Thoracic aorta (tissue), 2 donors: Measurements from ENCODE around the gene MARCHF9. TPM values are rescaled to one million over a fixed set of nuclear protein-coding genes. Genes with fewer than 3 reads are reported as not detected.

Source experiments
- ATAC-seq: fragments of 150-250 bp; one replicate; pipeline ENCODE4 v1.8.0; 2017; ENCODE audit warnings: low read depth; ENCODE audit not compliant: insufficient number of reproducible peaks, low FRiP score
- DNase-seq: peaks from one replicate; pipeline ENCODE4 v3.0.0-alpha.2; 2020; ENCODE audit warnings: low spot score
- H3K27ac ChIP-seq, 2 donors: fragments of 200-600 bp; sonication (generic); 1 replicate in 1 of 2; 2 replicates in 1 of 2; pipeline ENCODE4 v1.5.1; 2016; ENCODE audit warnings: mild to moderate bottlenecking in 2 of 2, moderate library complexity in 2 of 2
- H3K27me3 ChIP-seq: fragments of 200-600 bp; sonication (generic); replicated peaks from 2 replicates; pipeline ENCODE4 v1.6.0; 2016; ENCODE audit warnings: mild to moderate bottlenecking; ENCODE audit not compliant: insufficient read depth
- H3K36me3 ChIP-seq: fragments of 200-600 bp; sonication (generic); one replicate; pipeline ENCODE4 v1.5.1; 2016
- H3K4me1 ChIP-seq, 2 donors: fragments of 200-600 bp; sonication (generic); 1 replicate in 1 of 2; 2 replicates in 1 of 2; pipeline versions ENCODE4 v1.5.1 to v1.6.0; 2016; ENCODE audit warnings: low read depth in 2 of 2, mild to moderate bottlenecking in 1 of 2; ENCODE audit not compliant: control insufficient read depth in 1 of 2
- H3K4me3 ChIP-seq: fragments of 200-600 bp; sonication (generic); 2 replicates; pipeline ENCODE4 v1.5.1; 2016; ENCODE audit warnings: mild to moderate bottlenecking
- H3K9me3 ChIP-seq: fragments of 200-600 bp; sonication (generic); 2 replicates; pipeline ENCODE4 v1.5.1; 2016
- CTCF ChIP-seq: fragments of 200-600 bp; sonication (generic); IDR thresholded peaks from one replicate; pipeline ENCODE4 v1.5.1; 2019; ENCODE audit warnings: antibody characterized with exemption
- total RNA-seq, 2 donors: library from RNA; depleted of rRNA; stranded (reverse); fragments of >200 nt; gene quantifications; one replicate each; pipeline versions ENCODE4 v1.1.0 to v1.2.3, GENCODE V29; 2016

The MARCHF9 gene
- total RNA-seq, 2 donors from 2014 or later: 8.8 to 11.2 TPM

GRCh38 chr12:57741844-57742738 lies 12.8 kb upstream of the MARCHF9 start:
- Histone ChIP-seq H3K4me3 (peak overlapping the region; percentile 55), H3K27me3 (peaks cover 8% of the 10 kb centered on the region), H3K27ac (no peak overlapping the region), H3K9me3 (no peaks in the 10 kb centered on the region), H3K36me3 (peaks cover 3% of the 10 kb centered on the region), H3K4me1 (peaks cover 21 to 23% of the 10 kb centered on the region in 2 donors)
- ATAC-seq (no peak), DNase-seq (no peak)
- TF ChIP-seq CTCF: no peak

DNA sequence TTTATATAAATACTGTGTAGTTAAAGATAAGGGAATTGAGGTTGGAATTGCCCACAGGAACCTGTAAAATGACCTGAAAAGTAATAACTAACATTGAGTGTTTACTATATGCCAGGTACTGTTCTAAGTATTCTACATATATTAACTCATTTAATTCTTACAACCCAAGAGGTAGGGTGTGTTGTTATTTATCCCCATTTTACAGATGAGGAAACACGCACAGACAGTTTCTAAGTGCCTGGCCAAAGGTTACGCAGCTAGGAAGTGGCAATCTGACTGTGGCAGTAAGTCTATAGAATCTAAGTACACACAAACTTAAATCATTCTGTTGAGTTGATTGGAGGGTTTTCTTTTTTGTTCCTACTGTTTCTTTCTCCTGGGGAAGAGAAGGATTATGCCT lies 11.1 kb upstream of the MARCHF9 start:
- no peak overlapping the region for H3K27ac ChIP-seq
- TF ChIP-seq CTCF: no peak
- peaks cover 6 to 7% of the 10 kb centered on the region in 2 donors for H3K4me1 ChIP-seq
- H3K36me3 ChIP-seq: peaks cover 17% of the 10 kb centered on the region
- no peak overlapping the region for H3K4me3 ChIP-seq
- H3K9me3 ChIP-seq: no peaks in the 10 kb centered on the region
- no peak for DNase-seq
- no peak for ATAC-seq
- no peaks in the 10 kb centered on the region for H3K27me3 ChIP-seq

- Histone ChIP-seq H3K4me1 (peaks cover 3 to 6% of the 10 kb centered on the region in 2 donors), H3K4me3 (peak overlapping the region; percentile 97), H3K9me3 (no peaks in the 10 kb centered on the region), H3K27me3 (no peaks in the 10 kb centered on the region), H3K27ac (peak overlapping the region; percentile 98), H3K36me3 (peaks cover 21% of the 10 kb centered on the region)
- ATAC-seq (peak; percentile 63), DNase-seq (peak; percentile 70)
- TF ChIP-seq CTCF: no peak
Observed at GRCh38 chr12:57744194-57744776, 10.6 kb upstream of the MARCHF9 start.

- no peak for TF ChIP-seq CTCF
- peak; percentile 99 for ATAC-seq
- Histone ChIP-seq H3K9me3 (no peaks in the 10 kb centered on the region), H3K27ac (peak within 1 kb of the TSS; percentile 98), H3K4me1 (peaks cover 3 to 6% of the 10 kb centered on the region in 2 donors), H3K4me3 (peak within 1 kb of the TSS; percentile 97), H3K27me3 (no peaks in the 10 kb centered on the region), H3K36me3 (peaks cover 21% of the 10 kb centered on the region)
- peak; percentile 95 for DNase-seq
Observed at GRCh38 chr12:57744777-57745484, 10.0 kb upstream of the MARCHF9 start, which contains the start of gene TSPAN31. Gene TSPAN31, plus strand, starts transcription at chr12:57745039. Its CDS starts 116 bp downstream, at chr12:57745155.

DNA sequence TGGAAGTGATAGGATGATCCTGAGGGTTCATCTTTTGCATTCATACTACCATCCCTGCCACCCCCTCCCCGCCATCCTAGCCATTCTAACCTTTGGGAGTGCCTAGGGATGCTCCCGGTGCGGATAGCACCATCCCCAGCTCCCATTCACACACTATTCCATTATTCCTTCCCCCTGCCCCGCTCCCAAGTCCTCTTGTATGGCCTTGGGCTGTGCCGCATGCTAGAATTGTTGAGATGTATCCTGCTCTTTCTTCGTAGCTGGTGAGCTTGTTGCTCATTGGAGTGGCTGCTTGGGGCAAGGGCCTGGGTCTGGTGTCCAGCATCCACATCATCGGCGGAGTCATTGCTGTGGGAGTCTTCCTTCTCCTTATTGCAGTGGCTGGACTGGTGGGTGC lies 9.4 kb upstream of the MARCHF9 start:
- Histone ChIP-seq H3K36me3 (peaks cover 21% of the 10 kb centered on the region), H3K27ac (peak overlapping the region; percentile 98), H3K9me3 (no peaks in the 10 kb centered on the region), H3K27me3 (no peaks in the 10 kb centered on the region), H3K4me3 (peak overlapping the region; percentile 97), H3K4me1 (peaks cover 3 to 6% of the 10 kb centered on the region in 2 donors)
- DNase-seq: no peak
- TF ChIP-seq CTCF: no peak
- no peak for ATAC-seq
